OCI-LY7 (cell line): Measurements from ENCODE around the gene GPANK1.

Experiments
- EZH2phosphoT487 ChIP-seq: fragments of 200-600 bp; sonication (generic); IDR thresholded peaks from 2 replicates; pipeline ENCODE4 v1.6.1; 2018; ENCODE audit warnings: low read depth, borderline replicate concordance, mild to moderate bottlenecking, mixed run types, antibody characterized with exemption, low read length, moderate library complexity, mixed read lengths
- TF ChIP-seq, protein P1 (sequence below): fragments of 200-600 bp; sonication (generic); conservative IDR thresholded peaks from 2 replicates; pipeline ENCODE4 v1.5.1; 2014; ENCODE audit warnings: mild to moderate bottlenecking, antibody characterized with exemption, low read length, moderate library complexity, mixed read lengths

GRCh38 chr6:31705931-31706330 lies 41.1 kb upstream of the GPANK1 start:
- TF ChIP-seq, protein P1, sequence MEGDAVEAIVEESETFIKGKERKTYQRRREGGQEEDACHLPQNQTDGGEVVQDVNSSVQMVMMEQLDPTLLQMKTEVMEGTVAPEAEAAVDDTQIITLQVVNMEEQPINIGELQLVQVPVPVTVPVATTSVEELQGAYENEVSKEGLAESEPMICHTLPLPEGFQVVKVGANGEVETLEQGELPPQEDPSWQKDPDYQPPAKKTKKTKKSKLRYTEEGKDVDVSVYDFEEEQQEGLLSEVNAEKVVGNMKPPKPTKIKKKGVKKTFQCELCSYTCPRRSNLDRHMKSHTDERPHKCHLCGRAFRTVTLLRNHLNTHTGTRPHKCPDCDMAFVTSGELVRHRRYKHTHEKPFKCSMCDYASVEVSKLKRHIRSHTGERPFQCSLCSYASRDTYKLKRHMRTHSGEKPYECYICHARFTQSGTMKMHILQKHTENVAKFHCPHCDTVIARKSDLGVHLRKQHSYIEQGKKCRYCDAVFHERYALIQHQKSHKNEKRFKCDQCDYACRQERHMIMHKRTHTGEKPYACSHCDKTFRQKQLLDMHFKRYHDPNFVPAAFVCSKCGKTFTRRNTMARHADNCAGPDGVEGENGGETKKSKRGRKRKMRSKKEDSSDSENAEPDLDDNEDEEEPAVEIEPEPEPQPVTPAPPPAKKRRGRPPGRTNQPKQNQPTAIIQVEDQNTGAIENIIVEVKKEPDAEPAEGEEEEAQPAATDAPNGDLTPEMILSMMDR, result no peak
- no peak for TF ChIP-seq EZH2phosphoT487
